ENCODE data around the gene METTL16. TPM values are rescaled to one million over a fixed set of nuclear protein-coding genes. Genes with fewer than 3 reads are reported as not detected.

The METTL16 gene
- total and polyA plus RNA-seq, 2 donors (not counting 1 experiment from before 2014, with no cell fraction given), result 19.2 to 56.5 TPM

DNA sequence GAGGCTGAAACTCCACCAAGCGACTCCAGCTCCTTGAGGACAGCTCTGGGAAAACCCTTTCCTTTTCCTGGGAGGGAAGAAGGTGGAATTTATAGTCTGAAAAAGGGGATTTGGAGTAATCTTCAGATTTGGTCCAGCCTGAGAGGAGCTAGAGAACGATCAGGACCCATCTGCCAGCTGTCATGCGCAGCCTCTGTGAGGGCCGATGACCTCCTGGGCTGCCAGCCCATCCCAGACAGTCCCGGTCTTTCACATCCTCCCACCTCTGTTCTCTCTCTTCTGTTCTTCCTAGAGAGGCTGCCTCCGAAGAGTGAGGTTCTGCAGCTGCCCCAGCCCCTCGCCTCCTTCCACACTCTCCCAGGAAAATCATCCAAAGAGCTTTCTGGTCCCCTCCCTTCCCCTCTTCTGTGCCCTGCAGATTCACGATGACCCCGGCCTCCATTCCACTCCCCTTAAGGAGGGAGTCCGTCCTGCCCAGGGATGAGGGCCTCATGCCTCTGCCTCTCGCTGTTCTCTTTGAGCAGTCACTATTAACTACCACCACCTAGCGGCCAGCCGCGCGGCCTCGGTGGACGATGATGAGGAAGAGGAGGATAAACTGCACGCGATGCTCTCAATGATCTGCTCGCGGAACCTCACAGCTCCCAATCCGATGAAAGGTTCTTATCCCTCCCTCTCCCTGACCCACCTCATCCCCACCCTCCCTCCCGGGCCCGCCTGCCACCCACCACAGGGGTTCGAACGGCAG lies 144.8 kb downstream of the METTL16 start:
- no peak overlapping the region for H3K27ac Mint-ChIP-seq
- no peaks in the 10 kb centered on the region for H3K4me1 Mint-ChIP-seq
- Histone ChIP-seq H3K27me3 (replicated peaks in 1 of 4; ENCODE audit: control extremely low read depth in 1 of 4, control insufficient read depth in 3 of 4, insufficient read depth in 4 of 4, low read length in 3 of 4) (no peaks in the 10 kb centered on the region), H3K4me1 (ENCODE audit: control insufficient read depth in 2 of 2, insufficient read depth in 2 of 2, low read length in 2 of 2) (no peaks in the 10 kb centered on the region), H3K79me2 (ENCODE audit: control insufficient read depth, insufficient read depth, low read length) (no peaks in the 10 kb centered on the region), H3K9ac (ENCODE audit: low read length) (no peak overlapping the region), H4K20me1 (ENCODE audit: control insufficient read depth, insufficient read depth, low read length, poor library complexity, severe bottlenecking) (no peaks in the 10 kb centered on the region), H2AFZ (ENCODE audit: insufficient read depth, low read depth, low read length, poor library complexity, severe bottlenecking) (no peak overlapping the region), H3K4me2 (replicated peaks; ENCODE audit: low read depth, low read length, poor library complexity, severe bottlenecking) (no peak overlapping the region), H3K4me3 (ENCODE audit: control extremely low read depth in 1 of 5, extremely low read depth in 1 of 5, insufficient read depth in 1 of 5, low read depth in 2 of 5, low read length in 4 of 5) (no peak overlapping the region), H3K27ac (ENCODE audit: low read length in 2 of 2) (no peak overlapping the region), H3K9me3 (ENCODE audit: control extremely low read depth in 1 of 3, control insufficient read depth in 2 of 3, insufficient read depth in 1 of 3, low read length in 2 of 3) (no peaks in the 10 kb centered on the region), H3K36me3 (replicated peaks in 1 of 2; ENCODE audit: control extremely low read depth in 1 of 2, control insufficient read depth in 1 of 2, extremely low read depth in 1 of 2, insufficient read depth in 2 of 2, low read length in 1 of 2) (peaks cover 0 to 17% of the 10 kb centered on the region in 2 experiments)
- CTCF ChIA-PET, result interaction anchor here (1.1 to 1.8 kb wide), 2 partner anchors 14 to 15 kb away, joined by 6 to 9 read pairs; no protein-coding TSS in a partner anchor
- no peak overlapping the region for H3K4me3 Mint-ChIP-seq
- H3K9me3 Mint-ChIP-seq (ENCODE audit: insufficient read depth), result no peaks in the 10 kb centered on the region
- DNase-seq (no peak), ATAC-seq (ENCODE audit: low read depth) (no peak)
- intact Hi-C loops (cut with micrococcal nuclease), result no loop called here
- 95% methylated on average over 6 of the region's 26 CpGs for WGBS (ENCODE audit: insufficient coverage)
- no peaks in the 10 kb centered on the region for H3K27me3 Mint-ChIP-seq
- POLR2A ChIA-PET, result no interaction called here
- TF ChIP-seq, protein P1, sequence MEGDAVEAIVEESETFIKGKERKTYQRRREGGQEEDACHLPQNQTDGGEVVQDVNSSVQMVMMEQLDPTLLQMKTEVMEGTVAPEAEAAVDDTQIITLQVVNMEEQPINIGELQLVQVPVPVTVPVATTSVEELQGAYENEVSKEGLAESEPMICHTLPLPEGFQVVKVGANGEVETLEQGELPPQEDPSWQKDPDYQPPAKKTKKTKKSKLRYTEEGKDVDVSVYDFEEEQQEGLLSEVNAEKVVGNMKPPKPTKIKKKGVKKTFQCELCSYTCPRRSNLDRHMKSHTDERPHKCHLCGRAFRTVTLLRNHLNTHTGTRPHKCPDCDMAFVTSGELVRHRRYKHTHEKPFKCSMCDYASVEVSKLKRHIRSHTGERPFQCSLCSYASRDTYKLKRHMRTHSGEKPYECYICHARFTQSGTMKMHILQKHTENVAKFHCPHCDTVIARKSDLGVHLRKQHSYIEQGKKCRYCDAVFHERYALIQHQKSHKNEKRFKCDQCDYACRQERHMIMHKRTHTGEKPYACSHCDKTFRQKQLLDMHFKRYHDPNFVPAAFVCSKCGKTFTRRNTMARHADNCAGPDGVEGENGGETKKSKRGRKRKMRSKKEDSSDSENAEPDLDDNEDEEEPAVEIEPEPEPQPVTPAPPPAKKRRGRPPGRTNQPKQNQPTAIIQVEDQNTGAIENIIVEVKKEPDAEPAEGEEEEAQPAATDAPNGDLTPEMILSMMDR (IDR thresholded peaks at IDR 0.05), result no peak
- TF ChIP-seq EZH2 (IDR thresholded peaks at IDR 0.05; ENCODE audit: borderline replicate concordance, insufficient read depth, low read depth, low read length, poor library complexity, severe bottlenecking), result no peak

Small RNA genes lying within 50 kb of the gene (small RNA-seq; reads per million reads assigned to genes)
- gene AC006435.3 (ENCODE audit: insufficient read length, low read depth, low replicate concordance), result not detected
- gene AC006435.4 (ENCODE audit: insufficient read length, low read depth, low replicate concordance), result not detected
- gene AC006435.5 (ENCODE audit: insufficient read length, low read depth, low replicate concordance), result not detected

Other genes starting within 250 kb of the METTL16 start
- gene SMG6, start 208.1 kb downstream of the METTL16 start, total RNA-seq, result 35.5 and 41.8 TPM in 2 replicates
- 7.7 and 10.6 TPM in 2 replicates for gene SMG6, start 208.1 kb downstream of the METTL16 start, polyA plus RNA-seq
- gene SRR, start 207.9 kb downstream of the METTL16 start, total RNA-seq, result 5.1 and 10.1 TPM in 2 replicates
- 2.6 and 3.2 TPM in 2 replicates for gene SRR, start 207.9 kb downstream of the METTL16 start, polyA plus RNA-seq
- gene TSR1, start 175.4 kb downstream of the METTL16 start, total RNA-seq, result 29.8 and 31.5 TPM in 2 replicates
- 10.2 and 12.5 TPM in 2 replicates for gene TSR1, start 175.4 kb downstream of the METTL16 start, polyA plus RNA-seq
- gene SGSM2, start 174.4 kb downstream of the METTL16 start, total RNA-seq, result 116 and 139 TPM in 2 replicates
- gene SGSM2, start 174.4 kb downstream of the METTL16 start, polyA plus RNA-seq, result 181 and 229 TPM in 2 replicates
- gene MNT, start 110.8 kb downstream of the METTL16 start, total RNA-seq, result 63.6 and 68.5 TPM in 2 replicates
- 20.0 and 34.2 TPM in 2 replicates for gene MNT, start 110.8 kb downstream of the METTL16 start, polyA plus RNA-seq
- gene PAFAH1B1, start 81.8 kb upstream of the METTL16 start, total RNA-seq, result 170 and 172 TPM in 2 replicates
- gene PAFAH1B1, start 81.8 kb upstream of the METTL16 start, polyA plus RNA-seq, result 41.4 and 68.3 TPM in 2 replicates
- gene CLUH, start 199.9 kb upstream of the METTL16 start, total RNA-seq, result 53.1 and 78.8 TPM in 2 replicates
- gene CLUH, start 199.9 kb upstream of the METTL16 start, polyA plus RNA-seq, result 54.2 and 64.6 TPM in 2 replicates
- not detected in 2 replicates for gene CCDC92B, start 237.8 kb upstream of the METTL16 start, total RNA-seq
- 0.04 TPM in 1 of 2 replicates, not detected in the other for gene CCDC92B, start 237.8 kb upstream of the METTL16 start, polyA plus RNA-seq

Data from B cell (primary cell).